Left lung (tissue), 10 donors: ENCODE data around the gene MPP2. TPM values are rescaled to one million over a fixed set of nuclear protein-coding genes. Genes with fewer than 3 reads are reported as not detected.

Experiments used
- ATAC-seq: fragments of 200-7000 bp; cut with Tn5 transposase; one replicate; pipeline ENCODE4 v1.9.1; 2020; ENCODE audit warnings: moderate library complexity
- DNase-seq, 4 donors: peaks; one replicate each; pipeline ENCODE4 v3.0.0-alpha.2; 2013 to 2020
- H3K27ac ChIP-seq, 2 donors: fragments of 200-600 bp; sonication (generic) in 1 of 2; one replicate each; pipeline versions ENCODE4 v1.5.0 to v1.8.0; 2020 to 2021
- H3K27me3 ChIP-seq, 2 donors: fragments of 200-600 bp; sonication (generic) in 1 of 2; one replicate each; pipeline versions ENCODE4 v1.5.0 to v1.8.0; 2020 to 2021
- H3K36me3 ChIP-seq, 2 donors: fragments of 200-600 bp; sonication (generic) in 1 of 2; one replicate each; pipeline versions ENCODE4 v1.5.0 to v1.8.0; 2020 to 2021
- H3K4me1 ChIP-seq, 2 donors: fragments of 200-600 bp; one replicate each; pipeline ENCODE4 v1.8.0; 2021
- H3K4me3 ChIP-seq, 2 donors: fragments of 200-600 bp; sonication (generic) in 1 of 2; one replicate each; pipeline versions ENCODE4 v1.5.0 to v1.8.0; 2020 to 2021; ENCODE audit warnings: mild to moderate bottlenecking in 1 of 2
- H3K9me3 ChIP-seq, 2 donors: fragments of 200-600 bp; sonication (generic) in 1 of 2; one replicate each; pipeline versions ENCODE4 v1.5.0 to v1.8.0; 2020 to 2021
- CTCF ChIP-seq, 2 donors: fragments of 200-600 bp; sonication (generic) in 1 of 2; IDR thresholded peaks; one replicate each; pipeline versions ENCODE4 v1.5.0 to v1.8.0; 2021; ENCODE audit warnings: antibody characterized with exemption in 2 of 2
- intact Hi-C, 2 donors: fragments of 100-400 bp; cut with DNase I; formaldehyde crosslinking; loops; one replicate each; pipeline versions ENCODE4 v1.11.2 to v1.14.2; 2022
- polyA plus RNA-seq, 6 donors: library from polyadenylated mRNA; unstranded; fragments of 120-200 nt; gene quantifications; one replicate each; pipeline ENCODE4 v1.2.1, GENCODE V29; 2013; ENCODE audit not compliant: insufficient read length in 6 of 6
- total RNA-seq, 2 donors: library from RNA; stranded (reverse); fragmentation: NEBNext Ultra II Directional; extraction: Animal tissue kit (Norgen Biotek cat#: 25700); gene quantifications; one replicate each; pipeline ENCODE4 v1.2.1, GENCODE V29; 2021
- donor health status: DM: no; HTN: yes; CAD: no.
- donor health status: DM: no; HTN: no; CAD: no.

MPP2 gene
- total and polyA plus RNA-seq, 8 donors, result 1.5 to 4.9 (median 4.5) TPM

- H3K4me3 ChIP-seq, result peak overlapping the region; percentile 31 to 34
- ATAC-seq (peak; percentile 51), DNase-seq (peak in 3 of 4 donors; percentile 36 to 72 (median 51))
- H3K4me1 ChIP-seq, result peaks cover 6 to 27% of the 10 kb centered on the region in 2 donors
- no peak for TF ChIP-seq CTCF (IDR thresholded peaks at IDR 0.05)
- peaks cover 39 to 92% of the 10 kb centered on the region in 2 donors for H3K27me3 ChIP-seq
- intact Hi-C loops, result no loop called here
- H3K27ac ChIP-seq, result no peak overlapping the region
- H3K36me3 ChIP-seq, result no peaks in the 10 kb centered on the region
- no peaks in the 10 kb centered on the region for H3K9me3 ChIP-seq
Observed at GRCh38 chr17:43905985-43906852, 1.1 kb downstream of the MPP2 start.

GRCh38 chr17:43905400-43905984 is 1.8 kb downstream of the MPP2 start:
- H3K27me3 ChIP-seq, result peaks cover 39 to 96% of the 10 kb centered on the region in 2 donors
- H3K36me3 ChIP-seq, result no peaks in the 10 kb centered on the region
- peaks cover 10 to 33% of the 10 kb centered on the region in 2 donors for H3K4me1 ChIP-seq
- no peak for ATAC-seq
- DNase-seq, result no peak
- H3K27ac ChIP-seq, result no peak overlapping the region
- H3K9me3 ChIP-seq, result no peaks in the 10 kb centered on the region
- intact Hi-C loops, result no loop called here
- H3K4me3 ChIP-seq, result no peak overlapping the region
- no peak for TF ChIP-seq CTCF (IDR thresholded peaks at IDR 0.05)

DNA sequence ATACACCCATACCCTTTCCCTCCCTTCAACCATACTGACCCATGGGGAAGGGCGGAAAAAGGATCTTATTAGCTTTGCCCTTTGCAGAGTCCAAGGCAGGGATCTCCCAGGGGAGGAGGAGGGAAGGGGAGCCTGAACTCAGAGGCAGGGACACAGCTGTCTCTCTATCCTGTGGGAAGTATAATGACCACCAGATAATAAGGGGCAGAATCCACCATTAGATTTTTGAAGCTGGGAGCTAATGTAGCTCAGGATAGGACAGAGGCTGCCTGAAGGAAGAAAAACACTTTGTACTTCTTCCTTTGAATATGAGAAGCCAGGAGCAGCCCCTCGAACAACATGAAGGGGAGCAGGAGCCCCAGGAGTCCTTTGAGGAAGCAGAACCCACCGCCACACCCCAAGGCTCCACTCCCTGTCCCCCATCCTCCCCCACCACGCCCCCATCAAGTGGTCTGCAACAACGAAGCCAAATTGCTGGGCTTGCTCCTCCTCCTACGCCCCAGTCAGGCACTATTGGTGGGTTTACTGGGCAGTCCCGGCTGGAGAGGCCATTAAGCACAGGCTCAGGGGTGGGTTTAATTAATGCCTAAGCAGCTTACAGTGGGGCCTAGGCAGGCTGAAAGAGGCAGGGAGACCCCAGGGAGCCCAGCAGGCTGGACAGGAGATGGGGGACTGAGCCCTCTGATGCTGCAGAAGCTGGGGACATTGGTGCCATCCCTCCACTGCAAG is 5.3 kb downstream of the MPP2 start:
- no peak for TF ChIP-seq CTCF (IDR thresholded peaks at IDR 0.05)
- H3K4me3 ChIP-seq, result no peak overlapping the region
- H3K27me3 ChIP-seq, result peaks cover 21 to 75% of the 10 kb centered on the region in 2 donors
- DNase-seq (no peak), ATAC-seq (no peak)
- intact Hi-C loops, result no loop called here
- no peaks in the 10 kb centered on the region for H3K36me3 ChIP-seq
- no peaks in the 10 kb centered on the region for H3K9me3 ChIP-seq
- H3K4me1 ChIP-seq, result peaks cover 12 to 24% of the 10 kb centered on the region in 2 donors
- no peak overlapping the region for H3K27ac ChIP-seq

GRCh38 chr17:43900858-43901754 is 6.2 kb downstream of the MPP2 start:
- peaks cover 10 to 15% of the 10 kb centered on the region in 2 donors for H3K4me1 ChIP-seq
- ATAC-seq, result peak; percentile 10
- H3K9me3 ChIP-seq, result no peaks in the 10 kb centered on the region
- no peak for TF ChIP-seq CTCF (IDR thresholded peaks at IDR 0.05)
- peaks cover 12 to 75% of the 10 kb centered on the region in 2 donors for H3K27me3 ChIP-seq
- H3K36me3 ChIP-seq, result no peaks in the 10 kb centered on the region
- intact Hi-C loops, result no loop called here
- no peak overlapping the region for H3K27ac ChIP-seq
- peak overlapping the region; percentile 22 to 31 for H3K4me3 ChIP-seq
- DNase-seq, result no peak
